ENCODE results near the gene ZBTB18.

The ZBTB18 gene

GRCh38 chr1:244092293-244092963 lies 41.3 kb downstream of the ZBTB18 start:
- DNase-seq, result no peak

DNA sequence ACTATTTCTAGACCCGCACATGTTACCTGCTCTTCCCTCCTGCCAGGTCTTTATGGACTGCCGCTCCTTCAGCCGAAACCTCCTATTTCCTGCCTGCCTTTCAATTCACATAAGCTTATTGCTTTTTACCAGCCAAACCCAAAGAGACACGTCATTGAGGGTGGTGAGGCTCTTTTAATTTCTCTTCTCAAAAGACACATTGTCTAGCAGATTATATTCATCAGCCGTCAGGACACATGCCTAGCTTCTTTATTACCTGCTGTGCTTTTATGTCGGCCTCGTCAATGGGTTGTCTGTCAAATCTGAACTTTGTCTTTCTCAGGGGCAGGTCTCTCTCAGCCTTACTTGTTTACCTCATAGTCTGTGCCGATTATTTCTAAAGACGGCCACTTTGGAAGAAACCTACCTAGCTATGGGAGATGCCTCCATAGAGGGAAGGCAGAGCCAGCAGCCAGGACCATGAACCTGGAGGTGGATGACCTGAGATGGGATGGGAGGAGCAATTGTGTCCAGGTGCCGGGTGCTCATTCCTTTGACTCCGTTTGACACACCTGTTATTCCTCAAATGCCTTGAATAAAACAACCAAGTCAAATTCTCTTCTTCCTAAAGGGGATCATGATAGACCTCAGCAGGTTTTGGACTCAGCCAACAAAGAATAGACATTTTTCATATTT lies 42.0 kb downstream of the ZBTB18 start:
- no peak for DNase-seq

- no peak for DNase-seq
Measured at GRCh38 chr1:244094880-244095528, 43.9 kb downstream of the ZBTB18 start.

GRCh38 chr1:244095529-244095911 lies 44.4 kb downstream of the ZBTB18 start:
- DNase-seq, result no peak

GRCh38 chr1:244096066-244096610 lies 45.1 kb downstream of the ZBTB18 start:
- no peak for DNase-seq

- no peak for DNase-seq
Measured at GRCh38 chr1:244096691-244097090, 45.6 kb downstream of the ZBTB18 start.

- no peak for DNase-seq
Measured at GRCh38 chr1:244097523-244098405, 46.7 kb downstream of the ZBTB18 start.

GRCh38 chr1:244099258-244099930 lies 48.3 kb downstream of the ZBTB18 start:
- DNase-seq, result no peak

DNA sequence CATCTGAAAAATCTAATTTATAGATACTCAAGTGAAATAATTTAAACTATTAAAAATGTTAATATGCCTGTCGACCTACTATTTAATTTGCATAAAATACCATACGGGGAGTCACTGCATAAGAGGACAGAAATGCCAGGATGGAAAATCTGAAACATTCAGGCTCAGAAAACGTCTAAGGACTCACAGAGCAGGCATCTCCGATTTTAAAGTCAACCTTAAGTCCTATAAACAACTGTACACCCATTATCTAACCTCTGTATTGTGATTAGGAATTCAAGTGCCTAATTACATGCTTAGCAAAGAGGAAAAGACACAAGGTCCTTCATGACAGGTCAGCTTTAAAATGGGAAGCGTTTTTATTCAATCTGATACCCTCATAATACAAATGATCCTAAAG lies 49.2 kb downstream of the ZBTB18 start:
- DNase-seq, result no peak

- DNase-seq, result no peak
Measured at GRCh38 chr1:244100704-244101453, 49.8 kb downstream of the ZBTB18 start.

- DNase-seq, result no peak
Measured at GRCh38 chr1:244102046-244102445, 51.0 kb downstream of the ZBTB18 start.

DNA sequence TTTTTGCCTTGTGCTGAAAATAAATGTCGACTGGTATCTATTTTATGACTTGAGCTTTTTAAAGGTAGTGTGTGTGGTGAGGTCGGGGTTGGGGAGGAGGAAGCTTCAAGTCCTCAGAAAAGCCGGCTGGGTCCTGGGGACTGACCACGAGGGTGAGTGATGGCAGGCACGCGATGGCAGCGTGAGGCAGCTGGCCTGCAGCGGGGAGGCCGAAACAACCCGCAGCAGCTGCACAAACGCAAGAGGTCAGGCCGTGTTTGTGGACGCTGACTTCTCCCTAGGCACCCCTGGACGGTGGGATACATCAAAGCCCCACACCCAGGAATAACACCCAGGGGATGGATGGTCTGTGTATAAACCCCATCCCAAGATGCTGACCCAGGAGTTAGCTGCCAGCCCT lies 51.4 kb downstream of the ZBTB18 start:
- no peak for DNase-seq

GRCh38 chr1:244104309-244105060 lies 53.4 kb downstream of the ZBTB18 start:
- no peak for DNase-seq

- no peak for DNase-seq
Measured at GRCh38 chr1:244106176-244106575, 55.1 kb downstream of the ZBTB18 start.
